Prostate gland (tissue), 2 donors: ENCODE measurements around the gene ARFRP1.

ENCODE experiments used
- CTCF ChIP-seq, 4 experiments: fragments of 200-600 bp in 2 of 4; fragments of 450-650 bp in 2 of 4; sonication (generic) in 2 of 4; IDR thresholded peaks; 1 replicate in 3 of 4; 2 replicates in 1 of 4; pipeline ENCODE4 v1.5.1; 2016 to 2019; ENCODE audit warnings: antibody characterized with exemption in 4 of 4, mild to moderate bottlenecking in 2 of 4, moderate library complexity in 2 of 4
- POLR2A ChIP-seq: fragments of 450-650 bp; IDR thresholded peaks from one replicate; pipeline ENCODE4 v1.6.1; 2016; ENCODE audit warnings: antibody characterized with exemption, mild to moderate bottlenecking
- POLR2AphosphoS5 ChIP-seq: sonication (generic); formaldehyde crosslinking; IDR thresholded peaks from one replicate; pipeline ENCODE4 v1.6.1; 2017; ENCODE audit warnings: antibody characterized with exemption

GRCh38 chr20:63690898-63691710, 16.7 kb downstream of the ARFRP1 start:
- no peak for TF ChIP-seq CTCF (IDR thresholded peaks at IDR 0.05)
- no peak for TF ChIP-seq POLR2A
- no peak for TF ChIP-seq POLR2AphosphoS5
